ENCODE data around the gene ZBTB17.
"Not testable (repeated sequence)": the region's sequence is repeated elsewhere in the genome, so short reads cannot be mapped to it uniquely, and the experiment has no call there.

The ZBTB17 gene

DNA sequence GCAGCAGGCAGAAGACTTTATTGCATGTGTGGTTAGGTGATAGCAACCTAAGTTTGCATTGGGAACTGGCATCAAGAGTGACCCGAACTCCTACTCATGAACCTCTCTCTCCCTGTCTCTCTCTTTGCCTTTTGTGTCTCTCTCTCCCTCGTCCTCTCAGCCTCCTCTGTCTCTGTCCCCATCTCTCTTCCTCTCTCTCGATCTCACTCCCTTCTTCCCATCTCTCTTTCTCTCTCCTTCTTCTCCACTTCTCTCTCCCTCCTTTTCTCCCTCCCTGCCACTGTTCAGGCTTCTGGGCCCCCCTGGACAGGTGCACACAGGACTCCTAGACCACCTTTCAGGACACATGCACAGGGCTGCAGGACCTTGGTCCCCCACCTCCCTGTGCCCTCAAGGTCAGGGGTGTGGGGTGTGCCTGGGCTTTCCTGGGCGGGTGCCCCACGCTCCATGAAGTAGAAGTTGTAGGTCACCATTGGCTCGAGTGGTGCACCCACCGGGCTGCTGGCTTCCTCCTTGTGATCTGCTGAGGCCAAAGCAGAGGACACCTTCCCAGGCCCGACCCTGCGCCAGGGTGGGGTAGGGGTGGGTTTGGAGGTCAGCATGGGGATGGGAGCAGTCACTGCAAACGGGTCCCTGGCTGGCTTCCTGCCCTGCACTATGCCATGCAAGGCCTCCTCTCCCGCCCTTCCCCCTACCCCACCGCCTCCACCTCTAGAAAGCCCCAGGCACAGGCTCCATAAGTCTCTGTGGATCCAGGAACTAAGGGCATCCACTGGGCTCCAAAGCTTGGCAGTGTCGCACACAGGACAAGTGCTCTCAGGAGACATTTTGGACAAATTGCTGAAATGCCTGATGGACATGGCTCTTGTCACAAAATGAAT lies 13.2 kb upstream of the ZBTB17 start:
- DNase-seq: no peak

DNA sequence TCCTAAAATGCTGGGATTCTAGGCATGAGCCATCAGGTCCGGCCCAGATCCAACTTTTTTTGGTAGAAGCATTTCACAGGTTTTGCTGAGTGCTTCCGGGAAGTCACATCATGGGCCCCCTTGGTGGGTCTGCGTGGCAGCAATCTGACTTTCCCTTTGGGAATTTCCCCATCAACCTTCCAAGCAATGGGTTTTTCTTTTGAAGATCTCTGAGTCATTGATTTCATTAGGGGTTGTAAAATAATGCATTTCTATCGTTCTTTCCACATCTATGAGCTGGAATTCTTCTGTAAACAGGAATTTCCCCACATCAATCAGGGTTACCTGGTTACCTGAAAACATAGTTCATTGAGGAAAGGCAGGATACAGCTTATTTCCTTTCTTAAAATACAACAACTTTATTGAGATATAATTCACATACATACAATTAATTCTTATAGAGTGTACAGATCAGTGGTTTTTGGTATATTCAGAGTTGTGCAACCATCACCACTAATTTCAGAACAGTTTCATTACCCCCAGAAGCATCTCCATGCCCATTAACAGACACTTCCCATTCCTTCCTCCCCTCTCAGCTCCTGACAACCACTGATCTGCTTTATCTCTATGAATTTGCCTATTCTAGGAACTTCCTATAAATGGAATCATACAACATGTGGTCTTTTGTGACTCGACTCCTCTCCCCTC lies 9.9 kb upstream of the ZBTB17 start:
- DNase-seq: no peak

DNA sequence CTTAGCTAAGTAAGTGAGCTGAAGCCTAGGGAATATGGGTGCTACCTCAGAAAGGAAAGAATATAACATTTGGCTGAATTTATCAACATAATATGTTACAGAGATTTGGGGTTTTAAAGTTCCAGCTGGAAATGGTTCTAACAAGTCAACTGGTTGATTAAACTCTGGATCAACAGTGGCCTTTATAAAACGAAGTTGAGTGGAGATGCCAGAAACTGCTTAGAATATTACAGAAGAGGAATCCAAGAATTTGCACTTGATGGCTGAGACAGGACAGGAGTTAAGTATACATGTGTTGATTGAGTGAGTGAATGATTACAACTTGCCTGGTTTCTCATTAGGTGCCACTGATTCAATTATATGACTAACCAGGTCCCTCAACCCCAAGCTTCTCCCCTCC lies 7.4 kb upstream of the ZBTB17 start:
- DNase-seq: no peak

DNA sequence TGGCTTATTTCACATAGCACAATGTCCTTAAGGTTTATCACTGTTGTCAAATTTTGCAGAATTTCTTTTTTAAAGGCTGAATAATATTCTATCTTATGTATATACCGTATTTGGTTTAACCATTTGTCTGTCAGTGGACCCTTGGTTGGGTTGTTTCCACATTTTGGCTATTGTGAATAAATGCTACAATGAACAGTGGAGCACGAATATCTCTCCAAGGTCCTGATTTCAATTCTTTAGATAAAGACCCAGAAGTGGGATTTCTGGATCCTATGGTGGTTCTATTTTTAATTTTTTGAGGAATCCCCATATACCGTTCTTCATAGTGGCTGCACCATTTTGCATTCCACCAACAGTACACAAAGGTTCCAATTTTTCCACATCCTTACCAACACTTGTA lies 5.8 kb upstream of the ZBTB17 start:
- DNase-seq: no peak

DNA sequence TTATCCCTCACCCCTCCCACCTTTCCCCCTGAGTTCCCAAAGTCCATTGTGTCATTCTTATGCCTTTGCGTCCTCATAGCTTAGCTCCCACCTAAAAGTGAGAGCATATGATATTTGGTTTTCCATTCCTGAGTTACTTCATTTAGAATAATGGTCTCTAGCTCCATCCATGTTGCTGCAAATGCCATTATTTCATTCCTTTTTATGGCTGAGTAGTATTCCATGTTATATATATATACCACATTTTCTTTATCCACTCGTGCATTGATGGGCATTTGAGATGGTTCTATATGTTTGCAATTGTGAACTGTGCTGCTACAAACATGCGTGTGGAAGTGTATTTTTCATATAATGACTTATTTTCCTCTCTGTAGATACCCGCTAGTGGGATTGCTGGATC lies 2.0 kb upstream of the ZBTB17 start:
- DNase-seq: not testable (repeated sequence)

DNA sequence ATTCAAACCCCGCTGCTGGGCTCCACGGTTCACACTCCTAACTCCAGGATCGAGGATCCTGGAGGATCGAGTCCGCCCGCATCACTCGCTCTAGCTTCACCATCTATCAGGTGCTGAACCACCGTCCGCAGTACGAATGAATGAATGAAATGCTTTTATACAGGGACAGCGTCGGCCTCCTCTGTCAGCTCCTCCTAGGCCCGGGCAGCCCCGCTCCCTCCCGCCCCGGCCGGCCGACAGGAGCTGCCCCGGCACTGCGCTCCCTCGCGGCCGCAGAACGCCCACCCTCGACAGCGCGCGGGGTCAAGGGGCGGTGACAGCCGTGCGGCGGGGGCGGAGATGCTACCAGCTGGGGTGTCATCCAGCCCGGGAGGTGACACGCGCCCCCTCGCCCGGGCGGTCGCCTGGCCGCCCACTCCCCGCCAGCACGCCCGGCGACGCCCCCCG lies 520 bp downstream of the ZBTB17 start:
- no peak for DNase-seq

DNA sequence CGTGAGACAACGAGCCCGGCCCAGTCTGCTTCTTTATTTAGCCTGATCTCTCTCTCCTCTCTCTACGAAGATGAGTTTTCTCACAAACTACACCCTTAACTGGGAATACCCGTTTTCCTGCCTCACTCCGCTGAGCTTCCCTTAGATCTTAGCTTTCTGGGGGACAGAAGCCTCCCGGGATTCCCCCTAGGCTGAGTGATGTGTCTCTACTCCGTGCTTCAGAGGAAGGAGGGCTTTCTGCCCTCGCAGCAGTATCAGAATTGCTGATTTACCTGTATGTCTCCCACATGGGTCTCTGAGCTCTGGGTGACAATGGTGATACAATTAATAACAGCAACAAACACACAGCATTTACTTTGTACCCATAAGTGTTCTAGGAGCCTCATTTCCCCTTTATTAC lies 1.0 kb downstream of the ZBTB17 start:
- DNase-seq: no peak

DNA sequence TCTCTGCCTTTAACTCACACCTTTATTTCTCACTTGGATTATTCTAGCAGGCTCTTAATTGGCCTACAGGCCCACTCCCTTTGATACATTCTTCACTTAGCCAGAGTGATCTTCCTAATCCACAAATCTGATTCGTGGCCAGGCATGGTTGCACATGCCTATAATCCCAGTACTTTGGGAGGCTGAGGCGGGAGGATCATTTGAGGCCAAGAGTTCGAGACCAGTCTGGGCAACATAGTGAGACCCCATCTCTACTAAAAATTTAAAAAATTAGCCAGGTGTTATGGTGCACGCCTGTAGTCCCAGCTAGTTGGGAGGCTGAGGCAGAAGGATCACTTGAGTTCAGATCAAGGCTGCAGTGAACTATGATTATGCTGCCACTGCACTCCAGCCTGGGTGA lies 2.1 kb downstream of the ZBTB17 start:
- no peak for DNase-seq

DNA sequence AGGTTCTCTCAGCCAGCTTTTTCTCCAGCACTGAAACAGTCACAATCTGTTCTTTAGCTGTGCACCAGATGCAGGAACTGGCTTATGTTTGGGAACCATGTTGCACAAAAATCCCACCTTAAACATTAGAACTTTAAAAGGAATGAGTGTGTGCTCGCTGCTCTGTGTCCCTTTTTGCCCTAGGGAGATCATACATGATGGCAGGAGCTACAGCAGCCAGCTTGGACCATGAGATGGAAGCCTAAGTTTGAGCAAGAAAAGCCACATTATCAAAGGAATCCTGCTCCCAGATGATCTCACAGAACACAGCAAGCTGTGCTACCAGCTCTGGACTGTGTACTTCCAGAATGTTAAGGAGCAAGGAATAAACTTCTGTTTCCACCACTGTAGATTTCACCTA lies 3.5 kb downstream of the ZBTB17 start:
- no peak for DNase-seq

DNA sequence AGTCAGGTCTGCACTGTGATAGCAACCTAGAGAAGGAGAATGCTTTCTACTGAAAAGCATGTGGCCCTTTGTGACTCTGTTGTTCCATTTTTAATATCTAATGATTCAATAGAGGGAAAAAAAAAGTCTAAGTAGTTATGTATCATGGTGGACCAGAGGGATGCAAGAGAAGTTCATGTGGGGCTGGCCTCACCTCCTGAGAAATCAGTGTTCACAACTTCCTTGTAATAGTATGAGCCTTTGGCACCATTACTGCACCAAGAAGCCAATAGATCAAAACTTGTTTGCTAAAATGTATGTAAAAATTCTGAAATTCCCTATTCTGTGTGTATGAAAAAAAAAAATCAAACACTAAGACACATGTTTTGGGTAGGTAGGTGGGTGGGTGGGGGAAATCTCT lies 5.0 kb downstream of the ZBTB17 start:
- DNase-seq: no peak

DNA sequence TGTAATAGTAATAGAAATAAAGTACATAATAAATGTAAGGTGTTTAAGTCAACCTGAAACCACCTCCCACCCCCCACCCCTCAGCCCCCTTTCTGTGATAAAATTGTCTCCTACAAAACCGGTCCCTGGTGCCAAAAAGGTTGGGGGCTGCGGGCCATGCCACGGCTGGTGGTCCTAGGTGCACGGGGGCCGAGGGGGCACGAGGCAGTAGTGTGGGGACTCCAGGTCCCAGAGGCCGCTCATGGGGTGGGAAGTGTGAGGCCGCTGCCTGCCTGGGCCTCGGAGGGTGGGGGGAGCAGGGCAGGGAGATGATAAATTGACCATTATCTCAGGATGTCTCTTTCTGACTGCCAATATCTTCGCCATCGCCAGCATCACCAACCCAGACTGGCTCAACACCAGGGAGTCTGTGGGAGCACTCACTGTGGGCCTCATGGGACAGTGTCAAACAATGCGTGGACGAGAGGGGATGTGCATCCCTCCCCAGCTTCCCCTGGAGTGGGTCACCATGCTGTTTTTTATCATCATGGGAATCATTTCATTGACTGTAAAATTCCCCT lies 6.5 kb downstream of the ZBTB17 start:
- no peak for DNase-seq

DNA sequence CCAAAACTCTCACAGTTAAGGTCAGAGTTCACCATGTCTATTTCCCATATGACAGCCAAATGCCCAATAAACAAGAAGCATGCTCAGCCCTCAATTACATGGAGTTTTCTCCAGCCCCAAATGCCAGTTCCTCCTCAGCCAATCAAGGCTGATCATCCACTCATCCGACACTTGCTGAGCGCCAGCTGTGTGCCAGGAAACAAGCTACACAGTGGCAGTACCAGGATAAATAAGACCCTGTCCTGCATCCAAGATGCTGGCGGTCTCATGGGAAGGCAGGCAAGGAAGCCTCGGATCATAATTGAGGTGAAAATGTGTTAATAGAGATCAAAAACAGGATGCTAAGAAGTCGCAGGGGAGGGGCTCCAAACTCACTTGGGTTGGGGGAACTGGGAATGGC lies 7.7 kb downstream of the ZBTB17 start:
- DNase-seq: no peak

DNA sequence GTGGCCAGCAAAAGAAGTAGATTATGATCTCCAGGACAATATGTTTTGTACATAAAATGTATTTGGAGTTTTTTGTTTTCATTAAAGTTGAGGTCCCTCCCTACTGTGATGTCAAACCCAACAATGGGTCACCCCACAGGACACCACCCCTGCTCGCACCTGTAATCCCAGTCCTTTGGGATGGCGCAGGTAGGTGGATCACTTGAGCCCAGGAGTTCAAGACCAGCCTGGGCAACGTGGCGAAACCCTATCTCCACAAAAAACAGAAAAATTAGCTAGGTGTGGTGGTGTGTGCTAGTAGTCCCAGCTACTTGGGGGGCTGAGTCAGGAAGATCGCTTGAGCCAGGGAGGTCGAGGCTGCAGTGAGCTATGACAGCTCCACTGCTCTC lies 9.0 kb downstream of the ZBTB17 start:
- no peak for DNase-seq

DNA sequence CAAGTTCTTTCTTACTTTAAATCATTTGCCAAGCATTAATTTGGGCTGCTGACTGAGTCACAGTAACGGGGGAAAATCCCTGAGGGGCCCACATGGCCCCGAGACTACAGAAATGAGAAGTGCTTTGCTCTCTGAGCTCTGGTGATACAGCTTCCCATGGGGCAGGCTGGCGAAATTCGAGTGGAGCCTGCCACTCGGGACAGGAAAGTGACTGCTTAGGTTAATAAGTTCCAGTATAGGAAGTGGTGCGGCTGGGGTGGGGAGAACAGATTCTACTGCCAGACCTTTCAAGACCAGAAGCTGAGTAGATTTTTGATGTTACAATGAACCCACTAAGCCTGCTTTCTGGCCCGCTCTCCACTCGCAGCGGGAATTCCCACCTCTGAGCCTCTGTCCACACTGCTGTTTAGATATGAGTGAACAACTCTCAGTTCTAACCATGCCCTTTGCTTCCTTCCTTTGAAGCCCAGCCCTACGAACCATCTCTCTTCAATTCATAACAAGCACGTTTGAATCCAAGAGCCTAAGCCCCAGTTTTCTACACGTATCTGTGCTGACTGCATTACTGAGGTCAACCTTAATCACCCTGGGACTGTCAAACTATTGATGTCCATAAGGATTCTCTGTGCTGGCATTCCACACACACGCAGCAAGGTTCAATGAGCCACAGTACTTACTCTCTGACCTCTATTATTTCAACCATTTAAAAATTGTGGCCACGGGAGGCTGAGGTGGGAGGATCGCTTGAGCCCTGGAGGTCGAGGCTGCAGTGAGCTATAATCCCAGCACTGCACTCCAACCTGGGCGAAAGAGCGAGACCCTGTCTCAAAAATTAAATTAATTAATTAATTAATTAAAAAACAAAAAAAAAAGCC lies 9.6 kb downstream of the ZBTB17 start:
- no peak for DNase-seq

DNA sequence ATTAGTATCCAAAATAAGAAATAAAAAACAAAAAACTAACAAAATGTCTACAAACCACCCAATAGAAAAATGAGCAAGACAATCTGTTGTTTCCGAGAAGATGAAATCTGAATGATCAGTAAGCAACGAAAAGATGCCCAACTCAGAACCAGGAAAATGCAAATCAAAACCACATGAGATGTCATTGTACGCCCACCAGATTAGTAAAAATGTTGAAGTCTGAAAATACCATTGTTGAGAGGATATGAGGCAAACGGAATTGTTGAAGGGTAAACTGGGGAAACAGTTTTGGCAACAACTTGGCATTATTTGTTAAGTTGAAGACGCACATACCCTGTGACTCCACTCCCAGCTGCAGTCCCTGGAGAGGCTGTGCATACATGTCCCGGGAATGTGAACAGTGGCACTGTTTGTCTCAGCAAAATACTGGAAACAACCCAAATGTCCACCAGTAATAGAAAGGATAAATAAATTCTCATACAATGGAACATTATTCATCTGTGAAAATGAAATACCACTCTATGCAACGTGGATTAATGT lies 10.6 kb downstream of the ZBTB17 start:
- no peak for DNase-seq

DNA sequence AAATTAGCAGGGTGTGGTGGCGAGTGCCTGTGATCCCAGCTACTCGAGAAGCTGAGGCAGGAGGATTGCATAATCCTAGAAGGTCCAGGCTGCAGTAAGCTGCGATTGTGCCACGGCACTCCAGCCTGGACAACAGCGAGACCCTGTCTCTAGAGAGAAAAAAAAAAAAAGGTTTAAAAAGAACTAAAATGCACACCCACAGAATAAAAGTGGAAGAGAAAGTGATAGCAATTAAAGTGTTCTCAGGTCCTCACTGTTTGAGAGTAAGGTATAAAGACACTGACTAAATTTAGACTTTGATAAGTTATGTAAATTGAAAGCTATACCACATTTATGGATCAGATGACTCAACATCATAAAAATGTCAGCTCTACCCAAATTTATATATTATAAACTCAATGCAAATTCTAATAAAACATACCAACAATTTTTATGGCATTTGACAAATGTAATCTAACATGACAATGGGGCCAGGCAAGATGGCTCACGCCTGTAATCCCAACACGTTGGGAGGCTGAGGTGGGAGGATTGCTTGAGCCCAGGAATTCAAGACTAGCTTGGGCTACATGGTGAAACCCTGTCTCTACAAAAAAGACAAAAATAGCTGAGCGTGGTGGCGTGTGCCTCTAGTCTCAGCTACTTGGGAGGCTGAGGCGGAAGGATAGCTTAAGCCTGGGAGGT lies 11.8 kb downstream of the ZBTB17 start:
- no peak for DNase-seq

DNA sequence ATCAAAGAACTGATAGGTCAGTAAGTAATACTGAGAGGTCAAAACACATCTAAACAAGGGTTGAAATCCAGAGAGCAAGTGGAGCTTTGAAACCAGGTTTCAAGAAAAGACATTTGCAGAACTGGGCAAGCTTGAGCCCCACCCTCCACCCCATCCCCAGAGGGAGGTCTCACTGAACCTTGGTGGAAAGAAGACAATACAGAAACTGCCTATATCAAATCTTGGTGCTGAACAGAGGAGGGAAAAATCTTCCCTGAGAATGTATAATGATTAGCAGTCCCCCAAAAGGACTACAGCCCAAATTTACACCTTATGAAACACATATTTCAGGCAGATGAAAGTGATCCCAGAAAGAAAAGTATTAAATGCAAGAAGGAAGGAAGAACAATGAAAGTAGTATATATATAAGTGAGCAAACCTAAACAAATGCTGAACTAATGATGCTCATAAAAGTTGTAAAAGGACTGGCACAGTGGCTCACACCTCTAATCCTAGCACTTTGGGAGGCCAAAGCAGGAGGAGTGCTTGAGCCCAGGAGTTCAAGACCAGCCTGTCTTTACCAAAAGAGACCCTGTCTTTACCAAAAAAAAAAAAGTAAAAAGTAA lies 12.4 kb downstream of the ZBTB17 start:
- DNase-seq: no peak

DNA sequence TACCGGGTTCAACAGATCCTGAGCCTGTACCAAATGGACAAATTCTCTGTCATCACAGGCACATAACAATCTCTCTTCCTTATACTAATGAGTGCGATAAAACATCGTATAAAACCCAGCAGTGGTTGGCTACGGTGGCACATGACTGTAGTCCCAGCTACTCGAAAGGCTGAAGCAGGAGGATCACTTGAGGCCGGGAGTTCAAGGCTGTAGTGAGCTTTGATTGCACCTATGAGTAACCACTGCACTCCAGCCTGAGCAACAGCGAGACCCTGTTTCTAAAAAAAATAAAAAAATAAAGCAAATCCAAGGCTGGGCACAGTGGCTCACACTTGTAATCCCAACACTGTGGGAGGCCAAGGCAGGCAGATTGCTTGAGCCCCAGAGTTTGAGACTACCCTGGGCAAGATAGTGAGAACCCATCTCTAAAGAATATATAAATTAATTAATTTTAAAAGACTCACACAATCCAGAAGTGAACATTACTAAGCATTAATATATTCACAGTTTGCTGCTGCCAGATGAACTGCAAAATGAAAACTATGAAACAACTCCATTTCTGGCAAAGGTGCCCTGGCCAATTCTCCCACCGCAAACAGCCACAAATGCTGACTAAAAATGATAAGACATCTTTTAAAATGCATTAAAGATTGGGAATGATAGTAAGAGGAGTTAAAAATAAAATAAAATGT lies 13.1 kb downstream of the ZBTB17 start:
- DNase-seq: no peak

DNA sequence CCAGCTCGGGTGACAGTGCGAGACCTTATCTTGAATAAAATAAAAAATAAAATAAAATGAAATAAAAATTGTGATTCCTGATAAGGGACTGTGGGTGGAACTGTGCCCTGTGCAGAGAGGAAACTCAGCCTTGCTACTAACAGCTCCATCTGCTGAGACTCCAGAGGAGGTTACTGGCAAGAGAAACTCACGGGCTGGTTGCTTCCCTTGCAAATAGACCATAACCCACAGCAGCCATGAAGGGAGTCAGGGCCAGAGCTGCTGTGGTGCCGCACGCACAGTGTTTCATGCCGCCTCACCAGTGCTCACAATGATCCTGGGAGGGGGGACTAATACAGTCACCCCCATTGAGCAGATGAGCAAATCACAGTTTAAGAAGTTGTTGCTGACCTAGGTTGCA lies 13.7 kb downstream of the ZBTB17 start:
- DNase-seq: no peak

DNA sequence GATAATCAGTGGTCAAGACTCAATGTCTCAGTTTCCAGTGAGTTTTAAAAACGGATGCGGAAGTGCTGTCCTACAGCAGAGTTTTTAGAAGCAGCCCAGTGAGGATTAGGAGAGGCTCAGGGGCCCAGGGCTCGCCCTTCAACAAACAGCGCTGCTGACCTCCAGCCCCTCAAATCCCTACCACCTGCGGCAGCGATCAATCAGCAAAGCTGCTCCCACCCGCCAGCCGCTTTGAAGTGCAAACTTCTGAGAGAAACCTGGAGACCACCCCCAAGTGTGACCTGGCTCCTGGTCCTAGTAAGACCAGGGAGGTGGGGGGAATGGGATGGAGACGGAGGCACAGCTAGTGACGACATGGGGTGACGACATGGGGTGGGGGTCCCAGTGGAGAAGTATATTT lies 14.4 kb downstream of the ZBTB17 start:
- no peak for DNase-seq

DNA sequence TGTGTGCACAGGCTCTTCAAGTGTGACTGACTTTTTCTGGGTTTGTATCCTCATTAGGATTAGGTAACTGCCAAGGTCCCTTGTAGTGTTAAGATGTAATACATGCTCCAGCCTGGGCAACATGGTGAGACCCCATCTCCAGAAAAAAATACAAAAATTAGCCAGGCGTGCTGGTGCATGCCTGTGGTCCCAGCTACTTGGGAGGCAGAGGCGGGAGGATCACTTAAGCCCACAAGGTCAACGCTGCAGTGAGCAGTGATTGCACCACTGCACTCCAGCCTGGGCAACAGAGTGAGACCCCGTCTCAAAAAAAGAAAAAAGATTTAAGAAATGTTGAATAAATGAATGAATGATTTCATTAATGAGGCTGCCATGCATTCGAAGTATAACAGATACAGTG lies 15.1 kb downstream of the ZBTB17 start:
- no peak for DNase-seq
